ENCODE results near the gene TBL3. TPM values are rescaled to one million over a fixed set of nuclear protein-coding genes. Genes with fewer than 3 reads are reported as not detected.

The TBL3 gene
- total RNA-seq, 1 experiment from 2014 or later = 34.7 TPM

DNA sequence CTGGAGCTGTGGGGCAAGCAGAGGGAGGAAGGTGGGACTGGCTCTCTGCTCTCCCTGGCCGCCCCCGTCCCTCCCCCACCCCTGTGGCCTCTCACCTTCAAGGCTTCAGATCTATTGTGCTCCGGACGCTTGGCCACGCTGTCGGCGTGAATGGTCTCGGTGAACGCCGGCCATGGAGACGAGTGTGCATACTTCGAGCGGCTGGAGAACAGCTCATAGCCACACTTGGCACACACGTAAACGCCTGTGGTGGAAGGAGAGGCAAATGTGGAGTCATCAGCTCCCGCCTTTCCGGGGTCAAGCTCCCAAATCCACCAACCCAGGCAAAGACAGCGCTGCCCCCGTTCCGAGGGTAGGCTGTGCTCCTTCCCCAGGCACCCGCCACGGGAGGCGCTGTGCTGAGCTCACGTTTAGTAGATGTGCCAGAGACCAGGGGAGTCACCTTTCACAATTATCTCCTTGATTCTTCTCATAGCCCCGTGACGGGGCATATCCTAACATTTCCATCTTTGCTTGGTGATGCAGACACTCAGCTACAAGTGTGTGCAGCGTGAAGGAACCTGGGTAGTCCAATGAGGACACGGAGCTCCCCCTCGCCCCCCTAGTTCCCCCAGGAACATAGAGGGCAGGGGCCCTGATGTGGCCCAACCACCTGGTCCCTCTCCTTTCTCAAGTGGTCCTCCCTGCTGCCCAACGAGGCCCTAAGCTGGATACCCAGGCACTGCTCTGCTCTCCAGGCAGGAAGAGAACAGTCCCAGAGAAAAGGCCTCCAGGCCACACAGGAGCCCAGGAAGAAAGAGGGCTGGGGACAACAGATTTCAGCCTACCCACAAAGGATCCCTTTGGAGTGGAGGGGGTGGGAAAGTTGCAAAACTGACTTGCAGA, 30.4 kb upstream of the TBL3 start:
- H3K4me3 Mint-ChIP-seq (ENCODE audit: unreplicated experiment) = peak overlapping the region; percentile 87
- TSS peak; percentile 34 for BruUV-seq (replicated peaks)
- TF ChIP-seq CTCF (IDR thresholded peaks at IDR 0.05; ENCODE audit: insufficient read depth in 1 of 2, low read depth in 1 of 2, low read length in 1 of 2, severe bottlenecking in 1 of 2, unreplicated experiment in 1 of 2) = peak in 1 of 2 experiments; percentile 61
- DNase-seq = peak in 1 of 2 experiments; percentile 61
- ChIA-PET POLR2A (interaction anchor here (1.0 to 1.6 kb wide), 3 partner anchors 19 to 111 kb away, joined by 3 to 29 read pairs (median 6); partner anchors contain the start of gene RPS2), CTCF (interaction anchor here (0.6 to 2.0 kb wide), 6 partner anchors 9 to 374 kb away, joined by 3 to 9 read pairs (median 4); partner anchors contain the start of gene GFER)
- no peaks in the 10 kb centered on the region for H3K27me3 Mint-ChIP-seq (ENCODE audit: insufficient read depth, unreplicated experiment)
- peak overlapping the region; percentile 61 for H3K27ac Mint-ChIP-seq (ENCODE audit: unreplicated experiment)
- Histone ChIP-seq H3K36me3 (ENCODE audit: control insufficient read depth, insufficient read depth, low read length) (no peaks in the 10 kb centered on the region; the same call in none of the 2 replicates), H3K4me1 (peaks cover 28% of the 10 kb centered on the region), H3K9me3 (no peaks in the 10 kb centered on the region), H3K4me3 (ENCODE audit: low read depth, low read length) (peak overlapping the region; percentile 24), H3K27me3 (replicated peaks; ENCODE audit: control insufficient read depth, insufficient read depth, low read length) (no peaks in the 10 kb centered on the region)
- no peaks in the 10 kb centered on the region for H3K4me1 Mint-ChIP-seq (ENCODE audit: low read depth, unreplicated experiment)
- peaks cover 34% of the 10 kb centered on the region for H3K36me3 Mint-ChIP-seq (ENCODE audit: insufficient read depth, unreplicated experiment)
- intact Hi-C loops (cut with micrococcal nuclease; ENCODE audit: unreplicated experiment) = no loop called here
- no peaks in the 10 kb centered on the region for H3K9me3 Mint-ChIP-seq (ENCODE audit: unreplicated experiment)

- no peak overlapping the region for H3K27ac Mint-ChIP-seq (ENCODE audit: unreplicated experiment)
- H3K4me1 ChIP-seq = peaks cover 28% of the 10 kb centered on the region
- POLR2A ChIA-PET = interaction anchor here (1.0 to 1.4 kb wide), 2 partner anchors 18 to 23 kb away, joined by 3 to 12 read pairs; partner anchors contain the start of gene RPS2
These were observed 29.6 kb upstream of the TBL3 start for GRCh38 chr16:1942047-1942809.

More at GRCh38 chr16:1942047-1942809, 29.6 kb upstream of the TBL3 start:
- TF ChIP-seq CTCF (IDR thresholded peaks at IDR 0.05; ENCODE audit: insufficient read depth in 1 of 2, low read depth in 1 of 2, low read length in 1 of 2, severe bottlenecking in 1 of 2, unreplicated experiment in 1 of 2) = no peak
- Histone ChIP-seq H3K36me3 (ENCODE audit: control insufficient read depth, insufficient read depth, low read length) (no peaks in the 10 kb centered on the region; the same call in none of the 2 replicates), H3K4me3 (ENCODE audit: low read depth, low read length) (peak overlapping the region; percentile 60), H3K27me3 (replicated peaks; ENCODE audit: control insufficient read depth, insufficient read depth, low read length) (no peaks in the 10 kb centered on the region), H3K9me3 (no peaks in the 10 kb centered on the region)
- H3K4me1 Mint-ChIP-seq (ENCODE audit: low read depth, unreplicated experiment) = no peaks in the 10 kb centered on the region
- no peaks in the 10 kb centered on the region for H3K27me3 Mint-ChIP-seq (ENCODE audit: insufficient read depth, unreplicated experiment)
- TSS peak; percentile 35 for BruUV-seq (replicated peaks)
- H3K36me3 Mint-ChIP-seq (ENCODE audit: insufficient read depth, unreplicated experiment) = peaks cover 34% of the 10 kb centered on the region
- intact Hi-C loops (cut with micrococcal nuclease; ENCODE audit: unreplicated experiment) = no loop called here
- no peaks in the 10 kb centered on the region for H3K9me3 Mint-ChIP-seq (ENCODE audit: unreplicated experiment)
- DNase-seq = no peak
- CTCF ChIA-PET = interaction anchor here (2.0 kb wide), 1 partner anchor 13 kb away, joined by 9 read pairs; no protein-coding TSS in a partner anchor
- H3K4me3 Mint-ChIP-seq (ENCODE audit: unreplicated experiment) = peak overlapping the region; percentile 87

All from Caco-2 (cell line).